Thyroid gland (tissue), 4 donors: ENCODE results near the gene TOM1L1.

Source experiments
- POLR2A ChIP-seq, 2 donors: fragments of 450-650 bp; IDR thresholded peaks; one replicate each; pipeline ENCODE4 v1.6.1; 2017; ENCODE audit warnings: antibody characterized with exemption in 2 of 2, mild to moderate bottlenecking in 2 of 2, moderate library complexity in 1 of 2
- TF ChIP-seq, protein P1 (sequence below), 6 experiments: fragments of 200-600 bp in 3 of 6; fragments of 450-650 bp in 3 of 6; sonication (generic) in 3 of 6; IDR thresholded peaks; one replicate each; pipeline ENCODE4 v1.5.1; 2016 to 2019; ENCODE audit warnings: antibody characterized with exemption in 6 of 6, mild to moderate bottlenecking in 2 of 6, inconsistent platforms in 1 of 6, moderate library complexity in 1 of 6

DNA sequence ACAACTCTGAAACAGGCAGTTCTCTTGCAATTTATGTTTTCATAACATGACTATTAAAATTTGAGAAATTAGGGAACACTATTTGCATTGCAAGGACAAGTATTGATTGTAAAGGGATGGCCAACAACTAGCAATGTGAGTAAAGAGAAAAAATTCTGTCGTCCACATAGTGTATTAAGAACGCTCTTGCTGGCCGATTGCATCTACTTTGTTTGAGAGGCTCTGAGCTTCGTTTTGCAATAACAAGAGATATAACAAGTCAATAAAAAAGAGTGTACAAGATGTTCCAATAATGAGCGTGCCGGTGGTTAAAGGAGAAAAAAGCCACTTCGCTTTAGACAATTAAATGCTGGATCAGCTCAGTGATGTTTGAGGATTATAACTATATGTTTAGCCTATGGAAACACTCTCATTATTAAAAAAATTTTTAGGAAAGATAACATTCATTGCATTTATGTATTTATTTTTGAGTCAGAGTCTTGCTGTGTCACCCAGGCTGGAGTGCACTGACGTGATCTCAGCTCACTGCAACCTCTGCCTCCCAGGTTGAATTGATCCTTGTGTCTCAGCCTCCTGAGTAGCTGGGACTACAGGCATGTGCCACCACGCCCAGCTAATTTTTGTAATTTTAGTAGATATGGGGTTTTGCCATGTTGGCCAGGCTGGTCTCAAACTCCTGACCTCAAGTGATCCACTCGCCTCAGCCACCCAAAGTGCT lies 19.2 kb upstream of the TOM1L1 start:
- TF ChIP-seq, protein P1, sequence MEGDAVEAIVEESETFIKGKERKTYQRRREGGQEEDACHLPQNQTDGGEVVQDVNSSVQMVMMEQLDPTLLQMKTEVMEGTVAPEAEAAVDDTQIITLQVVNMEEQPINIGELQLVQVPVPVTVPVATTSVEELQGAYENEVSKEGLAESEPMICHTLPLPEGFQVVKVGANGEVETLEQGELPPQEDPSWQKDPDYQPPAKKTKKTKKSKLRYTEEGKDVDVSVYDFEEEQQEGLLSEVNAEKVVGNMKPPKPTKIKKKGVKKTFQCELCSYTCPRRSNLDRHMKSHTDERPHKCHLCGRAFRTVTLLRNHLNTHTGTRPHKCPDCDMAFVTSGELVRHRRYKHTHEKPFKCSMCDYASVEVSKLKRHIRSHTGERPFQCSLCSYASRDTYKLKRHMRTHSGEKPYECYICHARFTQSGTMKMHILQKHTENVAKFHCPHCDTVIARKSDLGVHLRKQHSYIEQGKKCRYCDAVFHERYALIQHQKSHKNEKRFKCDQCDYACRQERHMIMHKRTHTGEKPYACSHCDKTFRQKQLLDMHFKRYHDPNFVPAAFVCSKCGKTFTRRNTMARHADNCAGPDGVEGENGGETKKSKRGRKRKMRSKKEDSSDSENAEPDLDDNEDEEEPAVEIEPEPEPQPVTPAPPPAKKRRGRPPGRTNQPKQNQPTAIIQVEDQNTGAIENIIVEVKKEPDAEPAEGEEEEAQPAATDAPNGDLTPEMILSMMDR (IDR thresholded peaks at IDR 0.05), result no peak
- TF ChIP-seq POLR2A (IDR thresholded peaks at IDR 0.05), result no peak
